Neuron (in vitro differentiated cells): ENCODE results near the gene RUNX2.
A peak's percentile ranks its signal among the peaks of the same experiment; 100 is the strongest.

ENCODE experiments used
- H2AFZ ChIP-seq: one replicate; pipeline ENCODE4 v1.6.1; 2013; ENCODE audit warnings: low read depth, mild to moderate bottlenecking, inconsistent platforms, low read length, moderate library complexity
- H3K27me3 ChIP-seq: one replicate; pipeline ENCODE4 v1.6.1; 2013; ENCODE audit warnings: low read length; ENCODE audit not compliant: insufficient read depth
- H3K36me3 ChIP-seq: one replicate; pipeline ENCODE4 v1.6.1; 2013; ENCODE audit warnings: low read length; ENCODE audit not compliant: insufficient read depth
- H3K4me1 ChIP-seq: one replicate; pipeline ENCODE4 v1.6.1; 2013; ENCODE audit warnings: low read length; ENCODE audit not compliant: insufficient read depth
- H3K4me3 ChIP-seq: 2 replicates; pipeline ENCODE4 v1.5.1; 2013; ENCODE audit warnings: mild to moderate bottlenecking, low read length, moderate library complexity
- H3K9me3 ChIP-seq: one replicate; pipeline ENCODE4 v1.6.1; 2013; ENCODE audit warnings: low read length

RUNX2 gene

DNA sequence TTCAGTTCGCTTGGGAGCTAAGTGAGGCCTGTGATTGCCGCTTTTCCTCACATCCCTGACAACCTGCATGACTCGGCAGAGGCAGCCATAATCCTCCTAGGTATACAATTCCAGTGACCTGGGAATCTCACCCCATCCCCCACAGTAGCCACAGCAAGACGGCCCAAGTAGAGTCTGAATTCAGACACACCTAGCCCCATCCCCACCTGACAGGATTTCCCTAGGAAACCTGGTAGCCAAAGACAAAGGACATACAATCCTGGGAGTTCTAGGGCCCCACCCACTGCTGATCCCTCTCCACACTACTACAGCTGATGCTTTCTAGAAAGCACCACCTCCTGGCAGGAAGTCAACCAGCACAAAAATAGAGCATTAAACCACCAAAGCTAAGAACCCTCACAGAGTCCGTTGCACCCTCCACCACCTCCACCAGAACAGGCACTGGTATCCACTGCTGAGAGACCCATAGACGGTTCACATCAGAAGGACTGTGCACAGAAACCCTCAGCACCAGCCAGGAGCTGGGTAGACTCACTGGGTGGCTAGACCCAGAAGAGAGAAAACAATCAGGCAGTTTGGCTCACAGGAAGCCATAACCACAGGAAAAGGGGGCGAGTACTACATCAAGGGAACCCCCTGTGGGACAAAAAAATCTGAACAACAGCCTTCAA, 17.9 kb upstream of the RUNX2 start:
- no peaks in the 10 kb centered on the region for H3K4me1 ChIP-seq
- H3K4me3 ChIP-seq, result no peak overlapping the region
- H2AFZ ChIP-seq, result no peak overlapping the region
- H3K27me3 ChIP-seq, result no peaks in the 10 kb centered on the region
- peaks cover 15% of the 10 kb centered on the region for H3K9me3 ChIP-seq
- H3K36me3 ChIP-seq, result no peaks in the 10 kb centered on the region

DNA sequence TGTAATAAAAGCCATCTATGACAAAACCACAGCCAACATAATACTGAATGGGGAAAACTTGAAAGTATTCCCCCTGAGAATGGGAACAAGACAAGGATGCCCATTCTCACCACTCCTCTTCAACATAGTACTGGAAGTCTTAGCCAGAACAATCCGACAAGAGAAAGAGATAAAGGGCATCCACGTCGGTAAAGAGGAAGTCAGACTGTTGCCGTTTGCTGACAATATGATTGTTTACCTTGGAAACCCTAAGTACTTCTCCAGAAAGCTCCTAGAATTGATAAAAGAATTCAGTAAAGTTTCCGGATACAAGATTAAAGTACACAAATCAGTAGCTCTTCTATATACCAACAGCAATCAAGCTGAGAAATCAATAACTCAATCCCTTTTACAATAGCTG, 14.0 kb upstream of the RUNX2 start:
- Histone ChIP-seq H3K4me3 (no peak overlapping the region), H3K27me3 (no peaks in the 10 kb centered on the region), H3K36me3 (no peaks in the 10 kb centered on the region), H2AFZ (no peak overlapping the region), H3K4me1 (no peaks in the 10 kb centered on the region), H3K9me3 (peaks cover 7% of the 10 kb centered on the region)

DNA sequence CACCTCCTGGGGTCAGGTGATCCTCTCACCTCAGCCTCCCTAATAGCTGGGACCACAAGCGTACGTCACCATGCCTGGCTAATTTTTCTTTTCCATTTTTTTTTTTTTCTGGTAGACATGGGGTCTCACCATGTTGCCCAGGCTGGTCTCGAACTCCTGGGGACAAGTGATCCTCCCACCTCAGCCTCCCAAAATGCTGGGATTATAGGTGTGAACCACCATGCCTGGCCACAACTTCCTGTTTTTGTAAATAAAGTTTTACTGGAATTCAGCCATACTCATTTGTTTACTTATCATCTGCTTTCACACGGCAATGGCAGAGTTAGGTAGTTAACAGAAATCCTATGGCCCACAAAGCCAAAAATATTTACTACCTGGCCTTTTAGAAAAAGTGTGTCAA, 7.8 kb upstream of the RUNX2 start:
- Histone ChIP-seq H3K4me3 (no peak overlapping the region), H3K9me3 (peaks cover 2% of the 10 kb centered on the region), H3K4me1 (no peaks in the 10 kb centered on the region), H3K27me3 (no peaks in the 10 kb centered on the region), H2AFZ (no peak overlapping the region), H3K36me3 (no peaks in the 10 kb centered on the region)

DNA sequence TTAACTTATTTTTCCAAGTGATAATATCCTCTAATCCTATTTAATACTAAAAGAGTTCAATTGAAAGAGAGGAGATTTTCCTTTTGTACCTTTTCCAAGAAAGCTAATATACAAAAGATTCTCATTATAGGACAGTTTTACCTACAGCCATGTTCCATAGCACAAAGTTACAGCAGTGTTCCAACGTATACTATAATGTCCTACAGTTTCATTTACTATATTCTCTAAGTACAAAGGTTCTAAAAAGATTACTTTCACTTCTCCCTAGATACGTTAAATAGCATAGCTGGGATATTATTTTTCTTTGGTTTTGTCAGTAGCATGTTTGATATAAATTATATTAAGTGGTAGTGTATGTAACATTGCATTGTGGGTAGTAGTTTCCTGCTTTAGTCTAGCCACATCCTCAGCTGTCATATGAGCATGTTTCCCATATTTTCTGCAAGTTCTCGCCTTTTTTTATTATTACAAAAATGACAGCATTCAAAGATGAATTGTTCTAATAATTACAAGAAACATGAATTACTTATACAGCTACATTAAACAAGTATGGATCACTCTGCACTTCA, 4.4 kb upstream of the RUNX2 start:
- H3K36me3 ChIP-seq, result no peaks in the 10 kb centered on the region
- no peaks in the 10 kb centered on the region for H3K27me3 ChIP-seq
- no peak overlapping the region for H3K4me3 ChIP-seq
- H3K9me3 ChIP-seq, result no peaks in the 10 kb centered on the region
- H3K4me1 ChIP-seq, result peaks cover 22% of the 10 kb centered on the region
- H2AFZ ChIP-seq, result no peak overlapping the region

DNA sequence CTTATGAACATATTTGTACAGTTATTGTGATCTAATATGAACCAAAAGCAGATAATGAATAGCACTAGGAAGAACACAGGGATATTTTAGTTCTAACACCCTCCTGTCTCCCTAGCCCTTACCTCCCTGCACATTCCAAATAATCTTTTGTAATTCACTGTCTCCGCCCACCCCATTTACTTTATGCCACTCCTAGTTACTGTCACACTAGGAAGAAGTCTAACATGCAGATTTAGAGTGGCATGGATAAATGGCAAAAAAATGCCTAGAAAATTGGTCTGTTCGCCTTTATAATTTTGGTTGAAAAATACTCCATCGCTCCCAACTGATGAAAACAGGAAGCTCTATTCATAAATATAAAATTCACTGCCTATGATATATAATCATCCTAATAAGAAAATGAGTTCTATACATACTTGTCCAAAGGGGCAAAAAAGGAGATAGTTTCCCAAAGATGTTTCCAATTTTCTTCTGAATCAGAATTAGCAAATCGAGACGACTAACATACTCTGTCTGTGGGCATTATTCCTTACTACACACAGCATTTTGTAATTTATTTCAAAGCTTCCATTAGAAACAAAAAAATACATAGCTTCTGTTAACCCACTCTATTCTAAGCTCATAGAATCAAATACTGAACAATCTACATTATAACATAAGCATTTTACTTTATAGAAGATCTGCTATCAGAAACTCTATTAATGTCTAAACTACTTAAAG, 1.3 kb upstream of the RUNX2 start:
- no peak overlapping the region for H2AFZ ChIP-seq
- H3K4me1 ChIP-seq, result peaks cover 33% of the 10 kb centered on the region
- no peaks in the 10 kb centered on the region for H3K9me3 ChIP-seq
- no peaks in the 10 kb centered on the region for H3K27me3 ChIP-seq
- H3K4me3 ChIP-seq, result no peak overlapping the region
- H3K36me3 ChIP-seq, result no peaks in the 10 kb centered on the region

DNA sequence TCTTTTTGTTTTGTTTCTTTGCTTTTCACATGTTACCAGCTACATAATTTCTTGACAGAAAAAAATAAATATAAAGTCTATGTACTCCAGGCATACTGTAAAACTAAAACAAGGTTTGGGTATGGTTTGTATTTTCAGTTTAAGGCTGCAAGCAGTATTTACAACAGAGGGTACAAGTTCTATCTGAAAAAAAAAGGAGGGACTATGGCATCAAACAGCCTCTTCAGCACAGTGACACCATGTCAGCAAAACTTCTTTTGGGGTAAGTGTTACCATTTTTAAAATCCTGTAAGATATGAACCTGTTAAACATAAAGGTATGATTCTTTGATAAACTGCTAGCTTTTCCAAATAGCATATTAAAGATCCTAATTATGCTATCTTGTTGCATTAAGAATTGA, 393 bp downstream of the RUNX2 start:
- Histone ChIP-seq H3K4me3 (peak overlapping the region; percentile 36), H3K9me3 (no peaks in the 10 kb centered on the region), H2AFZ (no peak overlapping the region), H3K36me3 (no peaks in the 10 kb centered on the region), H3K27me3 (no peaks in the 10 kb centered on the region), H3K4me1 (peaks cover 33% of the 10 kb centered on the region)

DNA sequence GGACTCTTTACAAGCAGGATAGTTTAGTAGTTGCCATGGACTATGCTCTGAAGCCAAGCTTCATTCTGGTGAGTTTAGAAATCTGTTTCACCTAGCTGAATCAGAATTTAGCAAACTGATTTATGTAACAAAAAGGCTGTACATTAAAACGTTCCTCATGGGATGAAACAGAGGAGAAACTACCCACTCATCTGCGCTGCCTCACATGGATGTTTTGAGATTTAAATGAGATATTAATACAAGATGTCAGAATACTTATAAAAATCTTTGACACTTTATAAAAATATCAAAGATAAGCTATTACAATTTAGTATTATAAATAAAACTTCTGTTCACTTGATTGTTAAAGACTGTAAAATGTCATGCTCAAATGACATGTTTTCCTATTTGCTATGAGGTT, 16.8 kb downstream of the RUNX2 start:
- Histone ChIP-seq H2AFZ (no peak overlapping the region), H3K4me3 (no peak overlapping the region), H3K9me3 (no peaks in the 10 kb centered on the region), H3K4me1 (no peaks in the 10 kb centered on the region), H3K27me3 (no peaks in the 10 kb centered on the region), H3K36me3 (no peaks in the 10 kb centered on the region)

DNA sequence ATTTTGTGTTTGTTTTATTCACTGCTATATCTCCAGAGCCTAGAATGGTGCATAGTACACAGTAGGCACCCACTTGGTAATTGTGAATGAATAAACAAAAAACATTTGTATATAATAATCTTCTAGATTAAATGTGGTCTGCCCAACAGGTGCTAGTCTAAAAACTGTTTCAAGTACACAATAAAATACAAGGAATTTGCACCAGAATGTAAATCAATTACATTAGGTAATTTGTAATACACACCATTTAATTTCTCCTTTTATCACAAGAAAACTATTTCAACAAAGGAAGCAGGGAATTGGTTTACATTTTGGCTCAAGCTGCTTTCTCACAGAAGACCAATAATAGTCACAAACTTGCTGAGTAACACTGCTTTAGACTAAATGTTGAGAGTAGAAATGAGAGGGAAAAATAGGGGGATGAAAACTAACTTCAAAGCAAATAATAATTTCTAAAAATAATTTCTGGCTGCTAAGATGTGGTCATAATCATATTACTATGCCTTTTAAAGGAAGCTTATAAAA, 22.1 kb downstream of the RUNX2 start:
- H3K4me1 ChIP-seq, result no peaks in the 10 kb centered on the region
- no peaks in the 10 kb centered on the region for H3K9me3 ChIP-seq
- H3K27me3 ChIP-seq, result no peaks in the 10 kb centered on the region
- no peak overlapping the region for H3K4me3 ChIP-seq
- H2AFZ ChIP-seq, result no peak overlapping the region
- peaks cover 5% of the 10 kb centered on the region for H3K36me3 ChIP-seq

DNA sequence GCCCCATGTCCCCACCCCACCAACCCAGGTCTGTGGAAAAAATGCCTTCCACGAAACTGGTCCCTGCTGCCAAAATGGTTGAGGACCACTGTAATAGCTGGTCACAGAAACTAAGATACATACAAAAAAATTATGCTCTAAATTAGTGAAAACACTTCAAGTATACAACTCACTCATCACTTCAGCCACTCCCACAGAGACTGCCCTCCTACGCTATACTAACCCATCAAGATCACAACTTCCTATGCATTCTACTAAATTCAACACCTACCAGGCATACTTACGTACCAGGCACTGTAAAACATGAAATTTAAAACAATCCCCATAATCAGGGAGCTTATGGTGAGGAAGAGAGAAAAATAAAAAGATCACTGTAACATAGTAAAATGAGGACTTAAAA, 22.9 kb downstream of the RUNX2 start:
- Histone ChIP-seq H3K36me3 (peaks cover 5% of the 10 kb centered on the region), H3K4me3 (no peak overlapping the region), H3K27me3 (no peaks in the 10 kb centered on the region), H3K9me3 (no peaks in the 10 kb centered on the region), H3K4me1 (no peaks in the 10 kb centered on the region), H2AFZ (no peak overlapping the region)

DNA sequence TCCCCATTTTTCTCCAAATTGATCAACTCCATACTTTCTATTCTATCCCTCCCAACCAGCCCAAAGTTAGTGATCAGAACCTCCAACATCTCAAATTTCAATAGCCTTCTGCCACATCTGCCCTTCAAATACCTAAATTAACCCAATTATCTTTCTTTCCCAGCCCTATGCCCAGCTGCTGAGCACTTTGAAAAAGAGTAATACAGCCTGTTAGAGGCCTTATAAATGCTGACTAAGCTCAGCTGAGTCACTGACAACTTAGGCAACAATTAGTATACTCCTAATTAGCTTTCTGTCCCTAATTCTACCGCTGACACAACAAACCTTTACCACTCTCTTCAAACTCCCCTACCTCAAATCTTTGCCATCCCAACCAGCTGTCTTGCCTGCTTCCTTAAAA, 23.5 kb downstream of the RUNX2 start:
- H3K27me3 ChIP-seq, result no peaks in the 10 kb centered on the region
- H3K4me3 ChIP-seq, result no peak overlapping the region
- H3K36me3 ChIP-seq, result peaks cover 5% of the 10 kb centered on the region
- H2AFZ ChIP-seq, result no peak overlapping the region
- no peaks in the 10 kb centered on the region for H3K9me3 ChIP-seq
- H3K4me1 ChIP-seq, result no peaks in the 10 kb centered on the region

DNA sequence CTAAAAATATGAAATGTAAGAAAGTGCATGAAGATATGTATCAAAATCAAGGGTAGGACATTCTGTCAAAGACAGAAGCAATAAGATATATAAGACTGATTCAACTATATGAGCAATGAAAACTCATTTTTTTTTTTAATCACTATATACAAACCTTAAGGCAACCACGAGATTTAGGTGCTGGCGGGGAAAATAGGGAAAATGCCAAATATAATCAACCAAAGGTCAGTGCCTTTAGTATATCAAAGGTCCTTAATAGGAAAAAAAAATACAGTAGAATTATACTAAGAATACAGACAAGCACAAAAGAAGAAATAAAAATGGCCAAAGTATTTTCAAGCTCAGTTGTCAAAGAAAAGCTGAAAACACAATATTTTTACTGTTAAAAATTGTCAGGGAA, 25.5 kb downstream of the RUNX2 start:
- Histone ChIP-seq H3K9me3 (no peaks in the 10 kb centered on the region), H3K36me3 (peaks cover 5% of the 10 kb centered on the region), H3K27me3 (no peaks in the 10 kb centered on the region), H3K4me1 (no peaks in the 10 kb centered on the region), H2AFZ (no peak overlapping the region), H3K4me3 (no peak overlapping the region)

DNA sequence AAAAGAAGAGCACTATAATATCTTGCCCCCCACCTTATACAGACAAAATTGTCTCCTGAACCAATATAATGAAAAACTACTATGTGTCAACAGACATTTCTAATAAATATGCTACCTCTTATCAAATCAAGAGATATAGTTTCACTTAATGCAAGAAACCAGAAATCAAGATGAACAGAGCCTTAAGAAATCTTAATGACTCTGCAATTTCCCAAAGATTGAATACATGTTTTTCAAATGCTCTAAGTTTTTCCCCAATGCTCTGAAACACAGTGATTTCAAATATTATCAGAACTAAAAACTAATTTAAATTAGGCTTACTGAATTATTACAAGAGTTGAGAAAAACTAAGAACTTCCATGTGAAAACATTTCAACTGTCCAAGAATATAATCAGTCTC, 36.3 kb downstream of the RUNX2 start:
- peaks cover 3% of the 10 kb centered on the region for H3K36me3 ChIP-seq

DNA sequence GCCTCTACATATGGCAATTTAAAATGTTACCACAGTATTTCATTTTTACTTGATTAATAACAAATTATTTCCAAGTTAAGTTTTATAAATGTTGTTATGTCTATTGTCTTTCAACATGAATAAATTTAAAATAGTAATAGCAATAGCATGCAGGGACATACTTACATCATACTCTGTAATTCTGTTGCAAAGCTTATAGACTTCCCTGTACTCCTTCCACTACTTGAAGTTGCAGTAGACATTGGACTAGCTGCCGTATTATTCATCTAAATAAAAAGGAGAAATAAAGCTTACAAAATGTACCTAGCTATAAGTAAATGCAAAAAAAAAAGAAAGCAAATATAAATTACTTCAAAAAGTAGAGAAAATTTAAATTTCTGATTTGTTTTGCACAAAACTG, 36.9 kb downstream of the RUNX2 start:
- no peak overlapping the region for H3K4me3 ChIP-seq
- no peaks in the 10 kb centered on the region for H3K27me3 ChIP-seq
- no peaks in the 10 kb centered on the region for H3K9me3 ChIP-seq
- H2AFZ ChIP-seq, result no peak overlapping the region
- peaks cover 3% of the 10 kb centered on the region for H3K36me3 ChIP-seq
- no peaks in the 10 kb centered on the region for H3K4me1 ChIP-seq

More for the DNA sequence above, 36.3 kb downstream of the RUNX2 start:
- H3K4me3 ChIP-seq, result no peak overlapping the region
- H3K9me3 ChIP-seq, result no peaks in the 10 kb centered on the region
- H3K4me1 ChIP-seq, result no peaks in the 10 kb centered on the region
- H3K27me3 ChIP-seq, result no peaks in the 10 kb centered on the region
- no peak overlapping the region for H2AFZ ChIP-seq
